ENCODE results near the gene HK1.

HK1 gene

GRCh38 chr10:69408318-69409175 is 130.3 kb downstream of the HK1 start:
- peak; percentile 91 for DNase-seq

GRCh38 chr10:69409176-69409495 is 130.8 kb downstream of the HK1 start:
- DNase-seq: no peak

GRCh38 chr10:69409968-69410367 is 131.7 kb downstream of the HK1 start:
- DNase-seq: no peak

GRCh38 chr10:69410487-69410886 is 132.2 kb downstream of the HK1 start:
- DNase-seq: no peak

GRCh38 chr10:69411476-69411875 is 133.2 kb downstream of the HK1 start:
- DNase-seq: no peak

GRCh38 chr10:69412232-69412790 is 134.0 kb downstream of the HK1 start:
- no peak for DNase-seq

GRCh38 chr10:69413221-69413865 is 135.0 kb downstream of the HK1 start:
- peak; percentile 57 for DNase-seq

GRCh38 chr10:69414036-69415018 is 136.0 kb downstream of the HK1 start:
- DNase-seq: no peak

GRCh38 chr10:69415049-69415448 is 136.8 kb downstream of the HK1 start:
- DNase-seq: no peak

- DNase-seq: no peak
Measured at GRCh38 chr10:69415951-69416350, 137.7 kb downstream of the HK1 start.

- no peak for DNase-seq
Measured at GRCh38 chr10:69416695-69417094, 138.4 kb downstream of the HK1 start, which contains the start of gene TACR2. TACR2 (minus strand) TSS chr10:69416918; CDS start chr10:69416323, 595 bp downstream.

- DNase-seq: no peak
Measured at GRCh38 chr10:69417542-69417941, 139.2 kb downstream of the HK1 start.

GRCh38 chr10:69418052-69418752 is 139.9 kb downstream of the HK1 start:
- no peak for DNase-seq

- DNase-seq: no peak
Measured at GRCh38 chr10:69419096-69419743, 140.9 kb downstream of the HK1 start.

- no peak for DNase-seq
Measured at GRCh38 chr10:69419744-69420126, 141.4 kb downstream of the HK1 start.

- DNase-seq: no peak
Measured at GRCh38 chr10:69421611-69422308, 143.5 kb downstream of the HK1 start.

GRCh38 chr10:69422676-69423075 is 144.4 kb downstream of the HK1 start:
- DNase-seq: no peak

GRCh38 chr10:69425041-69425440 is 146.7 kb downstream of the HK1 start:
- DNase-seq: no peak

- DNase-seq: no peak
Measured at GRCh38 chr10:69425511-69426298, 147.4 kb downstream of the HK1 start.

GRCh38 chr10:69426376-69426727 is 148.1 kb downstream of the HK1 start:
- no peak for DNase-seq
